Activated T-helper 2 cell treated with anti-CD3 and anti-CD28 coated beads, Interferon-gamma antibody, Interleukin-2, Interleukin-4, amounts not matched to agents 10 μg/mL and 5 μg/mL and 100 μg/mL, durations not matched to agents 14 hours and 24 hours and 36 hours (primary cell): ENCODE results near the gene ALK. TPM values are rescaled to one million over a fixed set of nuclear protein-coding genes. Genes with fewer than 3 reads are reported as not detected.

Experiments used
- DNase-seq: peaks from one replicate; pipeline ENCODE4 v3.0.0; 2021; ENCODE audit warnings: low spot score
- H3K27ac Mint-ChIP-seq: one replicate; pipeline ENCODE4 v1.8.0; 2021; ENCODE audit warnings: mixed read lengths
- H3K27me3 Mint-ChIP-seq: one replicate; pipeline ENCODE4 v1.8.0; 2021; ENCODE audit warnings: low read depth, mixed read lengths
- H3K36me3 Mint-ChIP-seq: one replicate; pipeline ENCODE4 v1.8.0; 2021; ENCODE audit warnings: low read depth, mixed read lengths
- H3K4me1 Mint-ChIP-seq: one replicate; pipeline ENCODE4 v1.8.0; 2021; ENCODE audit warnings: low read depth, mixed read lengths
- H3K4me3 Mint-ChIP-seq: one replicate; pipeline ENCODE4 v1.8.0; 2021; ENCODE audit warnings: low read depth, mild to moderate bottlenecking, moderate library complexity, mixed read lengths
- H3K9me3 Mint-ChIP-seq: one replicate; pipeline ENCODE4 v1.8.0; 2021; ENCODE audit warnings: mixed read lengths
- intact Hi-C: fragments of 100-400 bp; cut with micrococcal nuclease; formaldehyde crosslinking; loops from one replicate; pipeline ENCODE4 v1.15.1; 2023
- total RNA-seq: library from RNA; stranded (reverse); gene quantifications from 2 replicates; pipeline ENCODE4 v1.2.3, GENCODE V29; 2022

The ALK gene
- total RNA-seq, 1 donor from 2014 or later: not detected

- intact Hi-C loops: no loop called here
- Mint-ChIP-seq H3K9me3 (no peaks in the 10 kb centered on the region), H3K27me3 (peaks cover 10% of the 10 kb centered on the region), H3K4me3 (no peak overlapping the region), H3K27ac (no peak overlapping the region), H3K4me1 (no peaks in the 10 kb centered on the region), H3K36me3 (no peaks in the 10 kb centered on the region)
- DNase-seq: no peak
Observed at GRCh38 chr2:29726976-29727375, 194.4 kb downstream of the ALK start.

GRCh38 chr2:29725610-29726009, 195.8 kb downstream of the ALK start:
- H3K4me3 Mint-ChIP-seq: no peak overlapping the region
- no peaks in the 10 kb centered on the region for H3K36me3 Mint-ChIP-seq
- H3K27ac Mint-ChIP-seq: no peak overlapping the region
- H3K4me1 Mint-ChIP-seq: no peaks in the 10 kb centered on the region
- intact Hi-C loops: no loop called here
- peaks cover 11% of the 10 kb centered on the region for H3K27me3 Mint-ChIP-seq
- DNase-seq: no peak
- H3K9me3 Mint-ChIP-seq: no peaks in the 10 kb centered on the region

GRCh38 chr2:29724282-29724681, 197.1 kb downstream of the ALK start:
- H3K27me3 Mint-ChIP-seq: peaks cover 11% of the 10 kb centered on the region
- no peaks in the 10 kb centered on the region for H3K36me3 Mint-ChIP-seq
- no peaks in the 10 kb centered on the region for H3K9me3 Mint-ChIP-seq
- no peak overlapping the region for H3K4me3 Mint-ChIP-seq
- no peak for DNase-seq
- H3K27ac Mint-ChIP-seq: no peak overlapping the region
- intact Hi-C loops: no loop called here
- no peaks in the 10 kb centered on the region for H3K4me1 Mint-ChIP-seq

GRCh38 chr2:29723255-29724001, 198.0 kb downstream of the ALK start:
- Mint-ChIP-seq H3K4me3 (no peak overlapping the region), H3K27me3 (peaks cover 11% of the 10 kb centered on the region), H3K27ac (no peak overlapping the region), H3K4me1 (no peaks in the 10 kb centered on the region), H3K9me3 (no peaks in the 10 kb centered on the region), H3K36me3 (no peaks in the 10 kb centered on the region)
- no peak for DNase-seq
- intact Hi-C loops: no loop called here

GRCh38 chr2:29719639-29720038, 201.7 kb downstream of the ALK start:
- DNase-seq: no peak
- Mint-ChIP-seq H3K4me1 (no peaks in the 10 kb centered on the region), H3K9me3 (no peaks in the 10 kb centered on the region), H3K27ac (no peak overlapping the region), H3K36me3 (no peaks in the 10 kb centered on the region), H3K27me3 (peaks cover 9% of the 10 kb centered on the region), H3K4me3 (no peak overlapping the region)
- intact Hi-C loops: no loop called here

GRCh38 chr2:29718076-29718686, 203.2 kb downstream of the ALK start:
- peaks cover 9% of the 10 kb centered on the region for H3K27me3 Mint-ChIP-seq
- H3K4me1 Mint-ChIP-seq: no peaks in the 10 kb centered on the region
- no peaks in the 10 kb centered on the region for H3K9me3 Mint-ChIP-seq
- H3K36me3 Mint-ChIP-seq: no peaks in the 10 kb centered on the region
- no peak overlapping the region for H3K27ac Mint-ChIP-seq
- no peak overlapping the region for H3K4me3 Mint-ChIP-seq
- intact Hi-C loops: no loop called here
- no peak for DNase-seq

GRCh38 chr2:29715655-29716054, 205.7 kb downstream of the ALK start:
- intact Hi-C loops: no loop called here
- Mint-ChIP-seq H3K27me3 (peaks cover 4% of the 10 kb centered on the region), H3K9me3 (no peaks in the 10 kb centered on the region), H3K36me3 (no peaks in the 10 kb centered on the region), H3K4me3 (no peak overlapping the region), H3K4me1 (no peaks in the 10 kb centered on the region), H3K27ac (no peak overlapping the region)
- DNase-seq: no peak

GRCh38 chr2:29714333-29714732, 207.1 kb downstream of the ALK start:
- Mint-ChIP-seq H3K36me3 (no peaks in the 10 kb centered on the region), H3K27ac (no peak overlapping the region), H3K4me1 (no peaks in the 10 kb centered on the region), H3K27me3 (peaks cover 4% of the 10 kb centered on the region), H3K9me3 (no peaks in the 10 kb centered on the region), H3K4me3 (no peak overlapping the region)
- intact Hi-C loops: no loop called here
- DNase-seq: no peak

GRCh38 chr2:29706171-29706720, 215.1 kb downstream of the ALK start:
- no peaks in the 10 kb centered on the region for H3K27me3 Mint-ChIP-seq
- no peaks in the 10 kb centered on the region for H3K36me3 Mint-ChIP-seq
- peaks cover 2% of the 10 kb centered on the region for H3K4me1 Mint-ChIP-seq
- no peak overlapping the region for H3K27ac Mint-ChIP-seq
- DNase-seq: no peak
- no peaks in the 10 kb centered on the region for H3K9me3 Mint-ChIP-seq
- H3K4me3 Mint-ChIP-seq: no peak overlapping the region
- intact Hi-C loops: no loop called here

GRCh38 chr2:29705616-29706015, 215.8 kb downstream of the ALK start:
- intact Hi-C loops: no loop called here
- Mint-ChIP-seq H3K36me3 (no peaks in the 10 kb centered on the region), H3K27ac (no peak overlapping the region), H3K4me1 (peaks cover 2% of the 10 kb centered on the region), H3K4me3 (no peak overlapping the region), H3K27me3 (no peaks in the 10 kb centered on the region), H3K9me3 (no peaks in the 10 kb centered on the region)
- no peak for DNase-seq

GRCh38 chr2:29703336-29703735, 218.1 kb downstream of the ALK start:
- no peak for DNase-seq
- peaks cover 2% of the 10 kb centered on the region for H3K4me1 Mint-ChIP-seq
- H3K27me3 Mint-ChIP-seq: no peaks in the 10 kb centered on the region
- no peaks in the 10 kb centered on the region for H3K36me3 Mint-ChIP-seq
- no peak overlapping the region for H3K4me3 Mint-ChIP-seq
- no peaks in the 10 kb centered on the region for H3K9me3 Mint-ChIP-seq
- intact Hi-C loops: no loop called here
- H3K27ac Mint-ChIP-seq: no peak overlapping the region

GRCh38 chr2:29702276-29702675, 219.1 kb downstream of the ALK start:
- intact Hi-C loops: no loop called here
- H3K36me3 Mint-ChIP-seq: no peaks in the 10 kb centered on the region
- no peak overlapping the region for H3K27ac Mint-ChIP-seq
- H3K4me3 Mint-ChIP-seq: no peak overlapping the region
- no peaks in the 10 kb centered on the region for H3K27me3 Mint-ChIP-seq
- no peak for DNase-seq
- no peaks in the 10 kb centered on the region for H3K9me3 Mint-ChIP-seq
- H3K4me1 Mint-ChIP-seq: peaks cover 2% of the 10 kb centered on the region

GRCh38 chr2:29700560-29700959, 220.8 kb downstream of the ALK start:
- peaks cover 2% of the 10 kb centered on the region for H3K4me1 Mint-ChIP-seq
- H3K36me3 Mint-ChIP-seq: no peaks in the 10 kb centered on the region
- intact Hi-C loops: no loop called here
- DNase-seq: no peak
- H3K9me3 Mint-ChIP-seq: no peaks in the 10 kb centered on the region
- no peak overlapping the region for H3K4me3 Mint-ChIP-seq
- no peaks in the 10 kb centered on the region for H3K27me3 Mint-ChIP-seq
- no peak overlapping the region for H3K27ac Mint-ChIP-seq
